Superior temporal gyrus (tissue), 1 donor: Measurements from ENCODE around the gene CDH22.

Source experiments
- DNase-seq: peaks from one replicate; pipeline ENCODE4 v3.0.0-alpha.2; 2016; ENCODE audit errors: extremely low spot score

CDH22 gene

GRCh38 chr20:46242390-46242789, 65.9 kb downstream of the CDH22 start:
- DNase-seq, result no peak

DNA sequence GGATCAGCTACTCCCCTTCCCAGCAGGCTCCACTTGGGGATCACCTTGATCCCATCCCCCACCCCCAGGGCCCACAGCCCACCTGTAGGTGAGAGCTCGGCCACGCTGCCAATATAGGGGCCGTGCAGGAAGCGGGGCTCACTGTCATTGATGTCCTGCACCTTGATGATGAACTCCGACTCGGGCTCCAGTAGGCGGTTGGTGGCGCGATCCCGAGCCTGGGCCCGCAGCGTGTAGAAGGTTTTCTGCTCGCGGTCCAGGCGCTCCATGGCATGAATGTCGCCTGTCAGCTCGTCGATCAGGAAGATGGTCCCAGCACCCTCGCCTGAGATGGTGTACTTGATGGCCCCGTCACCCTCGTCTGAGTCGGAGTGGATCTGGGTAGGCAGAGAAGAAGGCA, 67.4 kb downstream of the CDH22 start:
- DNase-seq, result no peak

DNA sequence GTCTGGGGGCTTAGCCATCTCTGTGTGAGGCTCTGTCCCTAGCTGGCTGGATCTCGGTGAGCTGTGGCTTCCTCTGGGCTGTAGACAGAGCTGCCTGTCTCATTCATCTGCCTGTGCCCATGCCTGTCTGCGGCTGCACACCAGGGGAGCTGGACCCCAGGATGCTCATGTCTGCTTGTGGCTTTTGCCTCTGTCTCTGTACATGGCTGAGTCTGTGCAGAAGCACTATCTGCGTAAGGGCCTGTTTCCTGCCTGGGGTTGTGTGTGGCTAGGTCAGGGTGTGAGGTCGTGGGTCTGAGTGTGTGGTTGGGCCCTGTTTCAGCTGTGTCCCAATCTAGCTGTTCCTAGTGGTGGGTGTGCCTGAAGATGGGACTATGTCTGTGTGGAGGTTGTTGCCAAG, 68.2 kb downstream of the CDH22 start:
- DNase-seq, result no peak

DNA sequence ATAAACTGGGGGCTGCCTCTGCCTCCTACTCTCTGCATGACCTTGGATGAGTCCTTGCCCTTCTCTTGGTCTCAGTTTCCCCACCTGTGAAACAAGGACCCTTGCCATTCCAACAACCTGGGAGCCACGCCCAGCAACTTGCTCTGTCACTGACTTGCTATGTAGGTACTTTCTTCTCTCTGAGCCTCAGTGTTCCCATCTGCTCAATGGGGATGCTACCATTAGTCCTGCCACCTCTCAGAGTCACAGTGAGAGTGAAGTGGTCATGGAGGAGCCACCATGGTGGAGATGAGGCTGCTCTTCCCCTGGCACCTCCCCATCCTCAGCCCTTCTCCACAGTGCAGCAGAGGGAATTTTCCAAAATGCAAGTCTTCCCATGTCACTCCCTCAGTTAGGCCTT, 70.6 kb downstream of the CDH22 start:
- no peak for DNase-seq

DNA sequence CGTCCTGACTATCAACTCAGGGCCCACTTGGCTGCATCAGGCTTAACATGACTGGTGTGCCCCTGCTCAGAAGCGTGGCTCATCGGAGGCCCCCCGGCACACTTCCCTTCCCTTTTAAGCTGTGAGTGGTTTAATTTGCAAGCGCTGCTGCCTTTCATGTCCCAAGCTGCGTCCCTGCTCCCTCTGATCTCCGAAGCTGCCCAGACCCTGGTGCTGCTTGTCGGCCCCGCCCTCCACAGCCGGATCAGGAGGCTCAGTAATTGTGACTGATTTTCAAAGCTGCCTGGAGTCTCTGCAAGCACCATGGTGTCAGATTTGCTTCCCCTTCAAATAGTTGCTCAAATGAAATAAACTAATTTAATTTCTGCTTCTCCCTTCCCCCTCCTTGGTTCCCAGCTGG, 71.1 kb downstream of the CDH22 start:
- DNase-seq, result no peak

- no peak for DNase-seq
These were observed 73.2 kb downstream of the CDH22 start for GRCh38 chr20:46235077-46235476.

DNA sequence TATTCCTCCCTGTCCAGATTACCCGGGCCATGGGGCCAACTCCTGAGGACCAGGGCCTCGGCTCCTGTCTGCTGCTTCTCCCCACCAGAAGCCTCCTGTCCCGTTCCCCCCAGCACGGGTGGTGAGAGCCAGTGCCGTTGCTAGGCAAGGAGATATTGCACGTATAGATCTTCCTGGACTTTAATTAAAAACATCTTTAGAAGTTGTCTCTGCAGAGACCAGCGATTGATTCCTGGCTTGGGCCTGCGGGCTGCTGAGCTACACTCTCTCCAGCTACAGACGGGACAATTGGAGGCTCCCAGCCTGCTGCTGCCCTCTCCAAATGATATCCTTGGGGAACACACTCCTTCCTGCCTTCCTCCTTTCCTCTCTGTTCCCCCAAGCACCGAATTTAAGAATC, 74.6 kb downstream of the CDH22 start:
- no peak for DNase-seq

DNA sequence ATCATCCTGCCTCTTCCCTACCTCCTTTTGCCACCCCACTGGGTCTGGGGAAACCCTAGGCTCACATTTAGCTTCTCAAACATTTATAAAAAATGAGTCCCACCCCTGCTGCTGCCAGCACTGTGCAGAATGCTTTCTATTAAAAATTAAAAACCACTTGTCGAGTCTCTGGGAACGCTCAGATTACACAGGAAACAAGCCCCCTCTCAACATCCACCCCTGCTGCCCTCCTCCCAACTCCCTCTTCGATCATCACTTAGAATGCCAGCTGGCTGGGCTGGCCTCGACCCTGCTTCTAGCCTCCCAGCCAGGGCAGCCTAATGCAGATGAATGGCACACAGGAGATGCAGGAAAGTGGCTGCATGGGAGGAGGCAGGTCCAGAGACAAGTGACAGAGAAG, 75.8 kb downstream of the CDH22 start:
- no peak for DNase-seq

DNA sequence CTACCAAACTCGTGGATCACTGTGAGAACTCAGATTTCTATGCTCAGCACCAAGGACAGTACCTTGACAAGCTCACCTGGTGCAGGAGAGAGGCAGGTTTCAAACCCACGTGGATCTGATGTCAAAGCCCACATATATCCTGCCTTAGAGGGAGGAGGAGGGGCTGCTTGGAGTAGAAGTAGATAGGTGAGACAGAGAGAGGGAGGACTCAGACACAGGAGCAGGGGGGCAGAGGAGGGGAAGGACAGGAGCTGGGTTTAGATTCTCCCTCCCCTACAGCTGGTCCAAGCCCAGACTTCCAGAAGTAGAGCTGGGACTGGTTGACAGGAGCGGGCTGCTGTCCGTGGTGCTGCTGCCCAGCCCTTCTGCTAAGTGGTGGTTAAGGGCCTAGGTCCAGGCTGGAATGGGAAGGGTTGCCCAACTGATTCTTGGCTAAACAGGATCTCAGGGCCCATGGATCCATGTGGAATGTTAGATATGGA, 77.5 kb downstream of the CDH22 start:
- no peak for DNase-seq

GRCh38 chr20:46230106-46230491, 78.2 kb downstream of the CDH22 start:
- no peak for DNase-seq

DNA sequence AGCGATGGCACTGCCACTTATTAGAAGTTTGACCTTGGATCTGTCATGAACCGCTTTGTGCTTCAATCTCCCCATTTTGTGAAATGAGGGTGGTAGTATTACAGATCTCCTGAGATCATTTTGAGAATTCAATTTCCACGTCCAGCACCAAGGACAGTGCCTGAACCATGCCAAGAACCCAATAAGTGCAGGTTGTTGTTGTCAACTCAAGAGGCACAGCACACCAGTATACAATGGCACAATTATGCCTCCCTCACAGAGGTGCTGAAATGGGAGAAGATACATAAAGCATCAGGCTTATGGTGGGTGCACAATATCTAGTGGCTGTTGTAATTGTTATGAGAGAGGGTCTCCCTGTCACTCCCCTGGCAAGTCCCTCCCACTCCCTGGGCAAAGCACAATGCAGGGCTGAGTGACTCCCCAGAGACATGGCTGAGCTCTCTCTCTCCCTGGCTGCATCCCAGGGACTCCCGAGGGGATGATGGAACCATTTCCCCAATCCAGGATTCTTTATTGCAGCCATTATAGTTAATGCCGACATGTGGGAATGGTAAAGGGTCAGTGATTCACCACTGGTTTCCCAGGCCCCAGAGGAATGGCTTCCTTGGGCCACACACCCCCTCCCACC, 78.7 kb downstream of the CDH22 start:
- no peak for DNase-seq

- no peak for DNase-seq
These were observed 79.6 kb downstream of the CDH22 start for GRCh38 chr20:46228670-46229069.

DNA sequence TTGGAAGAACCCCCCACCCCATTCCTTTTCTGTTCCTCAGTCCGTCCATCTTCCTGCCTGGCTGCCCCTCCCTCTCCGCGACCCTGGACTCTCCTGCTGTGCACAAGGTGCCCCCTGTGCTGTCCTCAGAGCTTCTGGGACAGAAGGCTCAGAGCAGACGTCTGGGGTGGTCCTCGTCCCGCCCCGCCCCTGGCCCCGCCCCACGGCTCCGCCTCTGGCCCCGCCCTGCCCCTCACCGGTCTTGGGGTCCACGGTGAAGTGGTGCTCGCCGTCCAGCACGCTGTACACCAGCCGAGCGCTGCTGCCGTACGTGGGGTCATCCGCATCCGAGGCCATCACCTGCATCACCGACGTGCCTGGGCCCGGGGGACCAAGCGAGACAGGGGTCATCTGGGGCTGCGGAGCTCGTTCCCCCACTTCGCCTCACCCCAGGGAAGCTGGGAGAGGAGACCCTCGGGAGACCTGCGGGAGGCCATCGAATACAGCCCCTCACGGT, 81.0 kb downstream of the CDH22 start:
- no peak for DNase-seq

DNA sequence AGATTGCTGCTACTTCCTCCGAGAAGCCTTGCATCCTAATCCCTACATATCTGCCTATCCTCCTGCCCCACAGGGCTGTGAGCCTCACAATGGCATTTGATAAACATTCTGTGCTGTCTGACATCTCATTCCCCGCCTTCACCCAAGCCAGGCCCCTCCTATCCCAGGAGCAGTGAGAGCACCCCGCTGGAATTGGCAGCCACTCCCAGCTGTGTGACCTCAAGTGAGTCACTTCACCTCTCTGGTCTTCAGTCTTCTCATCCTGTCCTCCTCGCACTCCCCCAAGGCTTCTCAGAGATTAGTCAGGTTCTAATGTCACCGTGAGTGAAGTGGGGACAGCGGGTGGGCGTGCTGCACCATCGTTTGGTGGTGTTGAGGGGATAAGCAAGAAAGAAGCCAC, 81.7 kb downstream of the CDH22 start:
- DNase-seq, result no peak

- peak; percentile 68 for DNase-seq
These were observed 85.7 kb downstream of the CDH22 start for GRCh38 chr20:46222521-46223007.

DNA sequence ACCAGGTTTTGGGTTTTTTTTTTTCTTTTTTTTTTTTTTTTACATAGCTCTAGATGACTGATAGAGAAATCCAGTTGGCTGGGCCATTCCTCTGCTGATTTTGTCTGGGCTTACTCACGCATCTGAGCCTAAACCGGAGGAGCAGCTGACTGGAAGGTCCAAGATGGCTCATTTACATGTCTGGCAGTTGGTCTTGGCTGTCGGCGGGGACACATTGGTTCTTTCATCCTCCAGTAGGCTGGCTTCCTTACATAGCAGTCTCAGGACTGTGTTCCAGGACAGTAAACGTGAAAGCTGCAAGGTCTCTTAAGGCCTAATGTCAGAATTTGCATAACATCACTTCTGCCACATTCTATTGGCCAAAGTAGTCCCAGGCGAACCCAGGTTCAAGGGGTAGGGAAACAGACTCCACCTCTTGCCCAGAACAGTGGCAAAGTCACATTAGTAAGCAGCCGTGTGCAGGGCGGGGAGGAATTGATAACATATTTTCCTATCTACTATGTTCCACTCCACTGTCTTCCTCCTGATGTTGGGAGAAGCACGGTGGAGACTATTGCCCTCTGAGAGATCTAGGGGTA, 87.0 kb downstream of the CDH22 start:
- peak; percentile 50 for DNase-seq

GRCh38 chr20:46220455-46221207, 87.7 kb downstream of the CDH22 start:
- no peak for DNase-seq

DNA sequence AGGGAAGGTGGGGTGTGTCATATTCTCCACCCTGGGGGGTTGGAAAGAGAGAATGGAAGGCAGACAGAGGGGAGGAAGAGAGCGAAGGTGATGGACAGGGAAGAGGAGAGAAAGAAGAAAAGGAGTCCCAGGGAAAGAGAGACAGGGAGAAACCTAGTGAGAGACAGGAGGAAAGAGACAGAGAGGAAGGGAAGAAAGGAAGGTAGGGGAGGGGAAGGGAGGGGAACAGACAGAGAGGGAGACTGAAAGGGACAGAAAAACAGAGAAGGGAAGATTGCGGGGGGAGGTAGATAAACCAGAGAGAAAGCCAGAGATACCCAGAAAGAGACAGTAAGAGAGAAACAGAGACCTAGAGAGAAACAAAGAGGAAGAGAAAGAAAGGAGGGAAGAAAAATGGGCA, 88.4 kb downstream of the CDH22 start:
- DNase-seq, result no peak

DNA sequence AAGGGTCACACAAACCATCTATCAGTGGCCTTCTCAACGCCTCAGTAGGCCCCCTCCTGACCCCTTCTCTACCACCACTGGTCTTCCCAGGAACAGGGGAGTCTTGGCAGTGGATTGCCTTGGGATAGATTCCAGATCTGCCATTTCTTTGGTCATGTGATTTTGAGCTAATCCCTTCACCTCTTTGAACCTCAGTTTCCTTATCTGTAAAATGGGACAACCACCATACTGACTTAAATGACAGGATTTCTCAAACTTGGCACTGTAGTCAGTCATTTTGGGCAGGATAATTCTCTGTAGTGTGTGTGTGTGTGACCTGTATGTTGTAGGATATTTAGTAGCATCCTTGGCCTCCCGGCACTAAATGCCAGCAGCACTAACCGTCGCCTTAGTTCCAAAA, 89.1 kb downstream of the CDH22 start:
- DNase-seq, result no peak

DNA sequence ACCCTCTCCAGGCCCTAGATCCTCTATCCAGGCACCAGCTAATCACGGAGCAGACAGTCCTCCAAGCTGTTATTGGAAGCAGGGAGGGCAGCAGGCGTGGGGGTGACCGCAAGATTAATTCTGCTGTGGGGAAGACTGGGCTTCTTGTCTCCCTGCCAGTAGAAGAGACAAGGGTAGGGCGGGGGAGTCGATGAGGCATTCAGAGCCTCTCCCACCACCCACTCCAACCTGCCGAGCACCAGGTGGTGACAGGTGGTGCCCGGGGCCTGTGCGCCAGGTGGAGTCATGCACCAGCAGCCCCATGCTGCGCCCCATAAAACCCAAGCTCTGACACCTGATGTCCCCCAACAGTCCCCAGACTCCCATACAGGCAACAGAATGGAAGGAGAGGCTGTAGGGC, 89.6 kb downstream of the CDH22 start:
- no peak for DNase-seq

DNA sequence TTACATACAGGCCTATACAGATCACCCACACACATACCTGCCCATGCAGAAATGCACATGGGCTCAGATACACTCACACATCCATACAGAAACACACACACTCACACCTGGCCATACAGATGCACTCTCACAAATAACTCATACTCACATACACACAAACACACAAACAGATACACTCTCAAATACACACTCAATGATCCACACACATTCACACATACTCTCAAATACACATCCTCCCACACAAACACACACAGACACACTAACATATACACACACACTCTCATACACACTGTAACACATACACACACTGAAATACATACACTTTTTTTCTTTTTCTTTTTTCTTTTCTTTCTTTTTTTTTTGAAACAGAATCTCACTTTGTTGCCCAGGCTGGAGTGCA, 90.7 kb downstream of the CDH22 start:
- DNase-seq, result no peak

DNA sequence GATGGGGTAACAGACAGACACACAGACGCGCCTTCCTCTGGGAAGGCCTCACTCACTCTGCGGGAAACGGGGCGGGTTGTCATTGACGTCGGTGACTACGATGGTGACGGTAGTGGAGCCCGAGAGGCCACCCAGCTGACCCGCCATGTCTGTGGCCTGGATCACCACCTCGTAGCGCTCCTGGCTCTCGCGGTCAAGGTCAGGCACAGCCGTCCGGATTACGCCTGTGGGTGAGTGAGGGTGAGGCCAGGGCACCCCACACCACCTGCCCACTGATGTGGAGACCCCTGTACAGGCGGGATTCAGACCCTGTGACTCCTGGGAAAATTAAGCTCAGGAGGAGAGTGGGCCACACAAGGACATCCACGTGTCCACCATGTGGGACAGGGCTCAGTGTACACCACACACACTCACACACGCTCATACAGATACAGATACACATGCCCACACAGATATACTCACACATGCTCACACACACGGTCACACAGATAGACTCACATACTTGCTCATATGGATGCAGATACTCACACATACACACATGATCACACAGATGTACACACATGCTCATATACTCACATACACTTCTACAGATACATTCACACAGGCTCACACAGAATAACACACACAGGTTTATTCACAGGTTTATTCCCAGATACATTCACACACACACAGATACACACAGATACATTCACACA, 91.4 kb downstream of the CDH22 start:
- no peak for DNase-seq
